H9 (cell line): ENCODE results near the gene KAZN. TPM values are rescaled to one million over a fixed set of nuclear protein-coding genes. Genes with fewer than 3 reads are reported as not detected.

Experiments
- DNase-seq: peaks from one replicate; pipeline ENCODE4 v3.0.0-alpha.2; 2017
- H2AFZ ChIP-seq: one replicate; pipeline ENCODE4 v1.6.1; 2013; ENCODE audit warnings: mild to moderate bottlenecking, low read length, control low read depth, moderate library complexity
- H2AK5ac ChIP-seq: 2 replicates; pipeline ENCODE4 v1.6.1; 2013; ENCODE audit warnings: low read length, control low read depth, mixed read lengths; ENCODE audit not compliant: insufficient read length
- H2BK120ac ChIP-seq: one replicate; pipeline ENCODE4 v1.6.1; 2013; ENCODE audit warnings: low read depth, mild to moderate bottlenecking, low read length, control low read depth, inconsistent platforms; ENCODE audit not compliant: poor library complexity, severe bottlenecking
- H2BK12ac ChIP-seq: 2 replicates; pipeline ENCODE4 v1.6.1; 2013; ENCODE audit warnings: low read length, control low read depth, mixed read lengths, low read depth; ENCODE audit not compliant: insufficient read length
- H2BK15ac ChIP-seq: 2 replicates; pipeline ENCODE4 v1.6.1; 2013; ENCODE audit warnings: low read depth, low read length, control low read depth
- H2BK20ac ChIP-seq: one replicate; pipeline ENCODE4 v1.6.1; 2013; ENCODE audit warnings: low read depth, mild to moderate bottlenecking, low read length, control low read depth, inconsistent platforms; ENCODE audit not compliant: poor library complexity, severe bottlenecking
- H2BK5ac ChIP-seq: 2 replicates; pipeline ENCODE4 v1.6.1; 2013; ENCODE audit warnings: low read length, control low read depth, mixed read lengths; ENCODE audit not compliant: insufficient read length
- H3K14ac ChIP-seq: 2 replicates; pipeline ENCODE4 v1.6.1; 2013; ENCODE audit warnings: low read length, control low read depth; ENCODE audit not compliant: insufficient read depth
- H3K18ac ChIP-seq: 2 replicates; pipeline ENCODE4 v1.6.1; 2013; ENCODE audit warnings: low read depth, mild to moderate bottlenecking, mixed read lengths, low read length, control low read depth; ENCODE audit not compliant: insufficient read length
- H3K23ac ChIP-seq: 2 replicates; pipeline ENCODE4 v1.6.1; 2013; ENCODE audit warnings: low read length, control low read depth, mixed read lengths, low read depth; ENCODE audit not compliant: insufficient read length
- H3K23me2 ChIP-seq: 2 replicates; pipeline ENCODE4 v1.6.1; 2013; ENCODE audit warnings: low read depth, mild to moderate bottlenecking, mixed read lengths, low read length, control low read depth; ENCODE audit not compliant: insufficient read length, poor library complexity, severe bottlenecking
- H3K27ac ChIP-seq: 2 replicates; pipeline ENCODE4 v1.5.1; 2013; ENCODE audit warnings: low read length, control low read depth, mixed read lengths, low read depth; ENCODE audit not compliant: insufficient read length
- H3K27me3 ChIP-seq: 2 replicates; pipeline ENCODE4 v1.6.1; 2013; ENCODE audit warnings: low read length, control low read depth, inconsistent platforms; ENCODE audit not compliant: insufficient read depth
- H3K4ac ChIP-seq: 2 replicates; pipeline ENCODE4 v1.6.1; 2013; ENCODE audit warnings: low read depth, mild to moderate bottlenecking, control low read depth, inconsistent platforms, low read length, moderate library complexity
- H3K4me1 ChIP-seq: 2 replicates; pipeline ENCODE4 v1.6.1; 2013; ENCODE audit warnings: low read length, control low read depth, inconsistent platforms; ENCODE audit not compliant: insufficient read depth
- H3K4me2 ChIP-seq: 2 replicates; pipeline ENCODE4 v1.6.1; 2013; ENCODE audit warnings: low read length, control low read depth, mixed read lengths; ENCODE audit not compliant: insufficient read length, insufficient read depth
- H3K56ac ChIP-seq: 2 replicates; pipeline ENCODE4 v1.6.1; 2013; ENCODE audit warnings: low read depth, mild to moderate bottlenecking, mixed read lengths, low read length, control low read depth; ENCODE audit not compliant: insufficient read length
- H3K79me1 ChIP-seq: 2 replicates; pipeline ENCODE4 v1.6.1; 2013; ENCODE audit warnings: low read depth, mild to moderate bottlenecking, moderate library complexity, low read length, control low read depth, inconsistent platforms; ENCODE audit not compliant: insufficient read depth, poor library complexity, severe bottlenecking
- H3K79me2 ChIP-seq: 2 replicates; pipeline ENCODE4 v1.6.1; 2013; ENCODE audit warnings: low read length, control low read depth, inconsistent platforms; ENCODE audit not compliant: insufficient read depth
- H3K9ac ChIP-seq: 2 replicates; pipeline ENCODE4 v1.6.1; 2013; ENCODE audit warnings: low read length, control low read depth, mixed read lengths; ENCODE audit not compliant: insufficient read length; ENCODE audit errors: extremely low read depth
- H3K9me3 ChIP-seq: one replicate; pipeline ENCODE4 v1.6.1; 2013; ENCODE audit warnings: low read depth, low read length, inconsistent platforms; ENCODE audit not compliant: control insufficient read depth
- H3T11ph ChIP-seq: one replicate; pipeline ENCODE4 v1.6.1; 2013; ENCODE audit warnings: mild to moderate bottlenecking, low read length, control low read depth, inconsistent platforms
- H4K20me1 ChIP-seq: one replicate; pipeline ENCODE4 v1.6.1; 2013; ENCODE audit not compliant: control insufficient read depth, insufficient read length, insufficient read depth
- H4K5ac ChIP-seq: 2 replicates; pipeline ENCODE4 v1.6.1; 2013; ENCODE audit warnings: low read depth, mild to moderate bottlenecking, mixed read lengths, low read length, control low read depth; ENCODE audit not compliant: insufficient read length
- H4K8ac ChIP-seq: replicated peaks from 2 replicates; pipeline ENCODE4 v1.6.1; 2013; ENCODE audit warnings: low read length, control low read depth, mixed read lengths, low read depth; ENCODE audit not compliant: insufficient read length
- H4K91ac ChIP-seq: 2 replicates; pipeline ENCODE4 v1.6.1; 2013; ENCODE audit warnings: low read depth, mild to moderate bottlenecking, moderate library complexity, mixed read lengths, low read length, control low read depth; ENCODE audit not compliant: insufficient read length
- H3K27ac Mint-ChIP-seq, 3 experiments: 2 replicates in 2 of 3; 3 replicates in 1 of 3; pipeline ENCODE4 v1.8.0; 2020 to 2021; ENCODE audit warnings: mixed read lengths in 3 of 3, mild to moderate bottlenecking in 1 of 3, moderate library complexity in 1 of 3
- H3K27me3 Mint-ChIP-seq: 2 replicates; pipeline ENCODE4 v1.8.0; 2021; ENCODE audit warnings: low read depth, mild to moderate bottlenecking, moderate library complexity, mixed read lengths
- H3K36me3 Mint-ChIP-seq, 3 experiments: 2 replicates in 2 of 3; 3 replicates in 1 of 3; pipeline ENCODE4 v1.8.0; 2020 to 2021; ENCODE audit warnings: low read depth in 3 of 3, mixed read lengths in 3 of 3; ENCODE audit not compliant: insufficient read depth in 1 of 3
- H3K4me1 Mint-ChIP-seq, 2 experiments: 2 replicates each; pipeline ENCODE4 v1.8.0; 2020; ENCODE audit warnings: mixed read lengths in 2 of 2
- H3K4me3 Mint-ChIP-seq, 2 experiments: 2 replicates in 1 of 2; 3 replicates in 1 of 2; pipeline ENCODE4 v1.8.0; 2020 to 2021; ENCODE audit warnings: mild to moderate bottlenecking in 2 of 2, mixed read lengths in 2 of 2, moderate library complexity in 1 of 2
- H3K9me3 Mint-ChIP-seq, 2 experiments: 2 replicates in 1 of 2; 3 replicates in 1 of 2; pipeline ENCODE4 v1.8.0; 2020; ENCODE audit warnings: mild to moderate bottlenecking in 2 of 2, mixed read lengths in 2 of 2, moderate library complexity in 1 of 2
- WGBS: extraction: QIAGEN DNeasy Blood & Tissue Kit; methylation state at CpG from one replicate; pipeline ENCODE4 v1.1.7; 2013; ENCODE audit warnings: missing lambda C conversion rate, low lambda C conversion rate, mixed read lengths; ENCODE audit not compliant: insufficient read length; ENCODE audit errors: extremely low coverage; 5-methylcytosine and 5-hydroxymethylcytosine counted together
- total RNA-seq: library from RNA; stranded (reverse); gene quantifications from 2 replicates; pipeline ENCODE4 v1.2.1, GENCODE V29; 2021
- TF ChIP-seq, protein P1 (sequence below): fragments of 200-600 bp; sonication (generic); conservative IDR thresholded peaks from 3 replicates; pipeline ENCODE4 v1.8.0; 2021; ENCODE audit warnings: antibody characterized with exemption, mild to moderate bottlenecking

The KAZN gene
- total RNA-seq, 1 experiment from 2014 or later: 7.6 TPM

DNA sequence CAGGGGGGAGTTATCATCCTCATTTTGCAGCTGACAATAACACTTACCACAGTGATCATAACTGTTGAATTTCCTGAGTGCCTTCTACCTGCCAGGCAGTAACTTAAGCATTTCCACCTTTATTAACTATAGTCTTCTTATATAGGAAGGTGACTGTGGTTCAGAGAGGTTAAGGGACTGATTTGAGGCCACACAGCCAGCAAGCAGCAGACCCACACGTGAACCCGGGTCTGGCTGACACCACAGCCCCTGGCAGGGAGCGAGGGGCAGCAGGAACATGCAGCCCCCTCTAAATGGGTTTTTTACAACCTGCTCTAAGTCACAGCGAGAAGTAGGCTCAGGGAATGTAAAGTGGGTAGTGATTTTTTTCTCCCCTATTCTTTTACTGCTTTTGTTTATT lies 248.2 kb downstream of the KAZN start:
- no peak overlapping the region for H4K5ac ChIP-seq
- H3K27ac ChIP-seq: no peak overlapping the region
- DNase-seq: no peak
- H4K20me1 ChIP-seq: no peaks in the 10 kb centered on the region
- no peak overlapping the region for H2BK15ac ChIP-seq
- Mint-ChIP-seq H3K4me3 (no peak overlapping the region), H3K36me3 (peaks cover 7 to 11% (median 10%) of the 10 kb centered on the region in 3 experiments), H3K9me3 (peaks cover 11 to 14% of the 10 kb centered on the region in 2 experiments), H3K27ac (no peak overlapping the region), H3K27me3 (peaks cover 9% of the 10 kb centered on the region), H3K4me1 (no peaks in the 10 kb centered on the region)
- H4K91ac ChIP-seq: no peak overlapping the region
- no peak overlapping the region for H3K4me2 ChIP-seq
- H4K8ac ChIP-seq: no peak overlapping the region
- WGBS: no CpG with 5 or more reads among the region's 4 CpGs
- H3K23ac ChIP-seq: no peak overlapping the region
- no peak overlapping the region for H3K9ac ChIP-seq
- no peak overlapping the region for H3K4ac ChIP-seq
- no peak overlapping the region for H2BK20ac ChIP-seq
- no peak overlapping the region for H2BK120ac ChIP-seq
- no peaks in the 10 kb centered on the region for H3K79me2 ChIP-seq
- H3K23me2 ChIP-seq: no peaks in the 10 kb centered on the region
- no peak overlapping the region for H2AFZ ChIP-seq
- H2AK5ac ChIP-seq: no peak overlapping the region
- H3K56ac ChIP-seq: no peak overlapping the region
- no peaks in the 10 kb centered on the region for H3K79me1 ChIP-seq
- H3K9me3 ChIP-seq: peaks cover 9% of the 10 kb centered on the region
- H3K18ac ChIP-seq: no peak overlapping the region
- H3T11ph ChIP-seq: no peak overlapping the region
- H3K14ac ChIP-seq: no peak overlapping the region
- H3K4me1 ChIP-seq: no peaks in the 10 kb centered on the region
- TF ChIP-seq, protein P1, sequence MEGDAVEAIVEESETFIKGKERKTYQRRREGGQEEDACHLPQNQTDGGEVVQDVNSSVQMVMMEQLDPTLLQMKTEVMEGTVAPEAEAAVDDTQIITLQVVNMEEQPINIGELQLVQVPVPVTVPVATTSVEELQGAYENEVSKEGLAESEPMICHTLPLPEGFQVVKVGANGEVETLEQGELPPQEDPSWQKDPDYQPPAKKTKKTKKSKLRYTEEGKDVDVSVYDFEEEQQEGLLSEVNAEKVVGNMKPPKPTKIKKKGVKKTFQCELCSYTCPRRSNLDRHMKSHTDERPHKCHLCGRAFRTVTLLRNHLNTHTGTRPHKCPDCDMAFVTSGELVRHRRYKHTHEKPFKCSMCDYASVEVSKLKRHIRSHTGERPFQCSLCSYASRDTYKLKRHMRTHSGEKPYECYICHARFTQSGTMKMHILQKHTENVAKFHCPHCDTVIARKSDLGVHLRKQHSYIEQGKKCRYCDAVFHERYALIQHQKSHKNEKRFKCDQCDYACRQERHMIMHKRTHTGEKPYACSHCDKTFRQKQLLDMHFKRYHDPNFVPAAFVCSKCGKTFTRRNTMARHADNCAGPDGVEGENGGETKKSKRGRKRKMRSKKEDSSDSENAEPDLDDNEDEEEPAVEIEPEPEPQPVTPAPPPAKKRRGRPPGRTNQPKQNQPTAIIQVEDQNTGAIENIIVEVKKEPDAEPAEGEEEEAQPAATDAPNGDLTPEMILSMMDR: no peak
- H3K27me3 ChIP-seq: no peaks in the 10 kb centered on the region
- no peak overlapping the region for H2BK12ac ChIP-seq
- no peak overlapping the region for H2BK5ac ChIP-seq
